Skeletal muscle tissue (tissue), 4 donors: Measurements from ENCODE around the gene CDH23. TPM values are rescaled to one million over a fixed set of nuclear protein-coding genes. Genes with fewer than 3 reads are reported as not detected.

ENCODE experiments used
- H3K27ac ChIP-seq: one replicate; pipeline ENCODE4 v1.7.0; 2013; ENCODE audit warnings: mild to moderate bottlenecking, low read depth, low read length, inconsistent platforms
- H3K27me3 ChIP-seq, 3 donors: one replicate each; pipeline ENCODE4 v1.7.0; 2013; ENCODE audit warnings: low read length in 3 of 3; ENCODE audit not compliant: control insufficient read depth in 3 of 3, insufficient read depth in 3 of 3
- H3K36me3 ChIP-seq, 3 donors: one replicate each; pipeline ENCODE4 v1.7.0; 2013; ENCODE audit warnings: low read length in 3 of 3; ENCODE audit not compliant: control insufficient read depth in 3 of 3, insufficient read depth in 3 of 3
- H3K4me1 ChIP-seq, 3 donors: one replicate each; pipeline ENCODE4 v1.7.0; 2013; ENCODE audit warnings: low read length in 3 of 3, mild to moderate bottlenecking in 3 of 3; ENCODE audit not compliant: control insufficient read depth in 3 of 3, insufficient read depth in 3 of 3
- H3K4me3 ChIP-seq, 3 donors: one replicate each; pipeline ENCODE4 v1.7.0; 2013; ENCODE audit warnings: low read length in 3 of 3
- H3K9ac ChIP-seq, 3 donors: one replicate each; pipeline ENCODE4 v1.7.0; 2013; ENCODE audit warnings: low read length in 3 of 3, mild to moderate bottlenecking in 3 of 3, moderate library complexity in 2 of 3, low read depth in 1 of 3
- H3K9me3 ChIP-seq, 3 donors: one replicate each; pipeline ENCODE4 v1.7.0; 2013; ENCODE audit warnings: low read length in 3 of 3; ENCODE audit not compliant: control insufficient read depth in 3 of 3
- total RNA-seq: library from RNA; depleted of rRNA; stranded (reverse); fragments of >200 nt; gene quantifications from one replicate; pipeline ENCODE4 v1.2.3, GENCODE V29; 2014
- donor health status: Osteomylitis.

CDH23 gene
- total RNA-seq, 1 donor from 2014 or later = 3.7 TPM

DNA sequence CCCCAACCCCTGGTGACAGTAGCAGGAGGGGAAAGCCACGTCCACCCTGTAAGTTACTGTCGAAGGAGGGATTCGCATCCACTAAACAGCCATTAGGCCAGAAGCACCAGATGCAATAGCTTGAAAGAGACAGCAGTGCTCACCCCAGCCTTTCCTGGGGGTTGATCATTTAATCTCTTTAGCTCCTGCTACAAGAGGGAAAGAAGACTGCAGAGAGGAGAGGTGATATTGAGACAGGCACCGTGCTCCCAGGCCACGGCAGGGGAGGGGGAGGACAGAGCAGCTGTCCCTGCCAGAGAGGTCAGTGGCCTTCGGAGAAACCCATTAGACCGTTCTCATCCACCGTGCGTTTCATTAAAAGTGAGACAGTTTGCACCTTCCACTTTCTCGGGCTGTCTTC lies 148.3 kb downstream of the CDH23 start:
- Histone ChIP-seq H3K36me3 (no peaks in the 10 kb centered on the region), H3K4me3 (no peak overlapping the region), H3K4me1 (peaks cover 11 to 17% (median 14%) of the 10 kb centered on the region in 3 donors)

DNA sequence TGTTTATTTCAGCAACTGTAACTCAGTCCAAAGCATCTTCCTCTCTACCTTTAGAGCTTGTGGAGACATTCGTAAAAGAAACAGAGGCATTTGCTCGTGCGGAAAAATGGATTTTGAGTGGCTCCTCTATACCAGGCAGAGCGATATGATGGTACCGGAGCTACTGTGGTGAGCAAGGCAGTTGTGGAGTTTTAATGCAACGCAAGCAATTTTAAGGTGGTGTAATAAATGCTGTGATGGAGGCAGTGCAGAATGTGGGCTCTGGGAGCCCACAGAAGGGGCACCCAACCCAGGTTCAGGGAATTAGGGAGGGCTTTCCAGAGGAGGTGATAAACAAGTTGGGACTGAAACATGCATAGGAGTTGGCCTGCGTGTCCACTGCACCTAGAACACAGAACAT lies 149.5 kb downstream of the CDH23 start:
- Histone ChIP-seq H3K4me3 (no peak overlapping the region), H3K9me3 (no peaks in the 10 kb centered on the region), H3K9ac (no peak overlapping the region), H3K27ac (no peak overlapping the region), H3K36me3 (no peaks in the 10 kb centered on the region), H3K4me1 (peaks cover 11 to 17% (median 14%) of the 10 kb centered on the region in 3 donors), H3K27me3 (no peaks in the 10 kb centered on the region)

More for the DNA sequence above, 148.3 kb downstream of the CDH23 start:
- no peak overlapping the region for H3K9ac ChIP-seq
- H3K9me3 ChIP-seq = no peaks in the 10 kb centered on the region
- H3K27ac ChIP-seq = no peak overlapping the region
- H3K27me3 ChIP-seq = peaks cover 0 to 2% (median 0%) of the 10 kb centered on the region in 3 donors

DNA sequence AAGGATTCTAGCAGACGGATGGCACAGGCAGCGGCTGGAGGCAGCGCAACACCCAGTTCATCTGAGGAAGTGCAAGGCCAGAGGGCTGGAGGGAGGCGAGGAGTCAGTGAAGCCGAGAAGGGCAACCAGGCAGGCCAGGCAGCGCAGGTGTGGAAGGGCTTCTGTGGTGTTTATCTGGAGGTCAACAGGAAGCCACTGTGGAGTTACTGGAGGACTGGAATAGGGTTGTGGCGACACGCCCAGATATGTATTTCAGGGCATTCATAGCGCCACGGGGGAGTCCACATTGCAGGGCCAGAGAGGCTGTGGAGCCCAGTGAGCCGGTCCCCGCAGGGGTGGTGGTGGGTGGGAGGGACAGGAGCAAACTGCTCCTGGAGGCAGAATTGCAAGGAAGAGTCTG lies 150.6 kb downstream of the CDH23 start:
- Histone ChIP-seq H3K36me3 (no peaks in the 10 kb centered on the region), H3K4me1 (peaks cover 11 to 17% (median 14%) of the 10 kb centered on the region in 3 donors), H3K4me3 (peak overlapping the region in 1 of 3 donors; percentile 61), H3K9me3 (no peaks in the 10 kb centered on the region), H3K9ac (peak overlapping the region in 1 of 3 donors; percentile 73), H3K27ac (no peak overlapping the region), H3K27me3 (no peaks in the 10 kb centered on the region)

DNA sequence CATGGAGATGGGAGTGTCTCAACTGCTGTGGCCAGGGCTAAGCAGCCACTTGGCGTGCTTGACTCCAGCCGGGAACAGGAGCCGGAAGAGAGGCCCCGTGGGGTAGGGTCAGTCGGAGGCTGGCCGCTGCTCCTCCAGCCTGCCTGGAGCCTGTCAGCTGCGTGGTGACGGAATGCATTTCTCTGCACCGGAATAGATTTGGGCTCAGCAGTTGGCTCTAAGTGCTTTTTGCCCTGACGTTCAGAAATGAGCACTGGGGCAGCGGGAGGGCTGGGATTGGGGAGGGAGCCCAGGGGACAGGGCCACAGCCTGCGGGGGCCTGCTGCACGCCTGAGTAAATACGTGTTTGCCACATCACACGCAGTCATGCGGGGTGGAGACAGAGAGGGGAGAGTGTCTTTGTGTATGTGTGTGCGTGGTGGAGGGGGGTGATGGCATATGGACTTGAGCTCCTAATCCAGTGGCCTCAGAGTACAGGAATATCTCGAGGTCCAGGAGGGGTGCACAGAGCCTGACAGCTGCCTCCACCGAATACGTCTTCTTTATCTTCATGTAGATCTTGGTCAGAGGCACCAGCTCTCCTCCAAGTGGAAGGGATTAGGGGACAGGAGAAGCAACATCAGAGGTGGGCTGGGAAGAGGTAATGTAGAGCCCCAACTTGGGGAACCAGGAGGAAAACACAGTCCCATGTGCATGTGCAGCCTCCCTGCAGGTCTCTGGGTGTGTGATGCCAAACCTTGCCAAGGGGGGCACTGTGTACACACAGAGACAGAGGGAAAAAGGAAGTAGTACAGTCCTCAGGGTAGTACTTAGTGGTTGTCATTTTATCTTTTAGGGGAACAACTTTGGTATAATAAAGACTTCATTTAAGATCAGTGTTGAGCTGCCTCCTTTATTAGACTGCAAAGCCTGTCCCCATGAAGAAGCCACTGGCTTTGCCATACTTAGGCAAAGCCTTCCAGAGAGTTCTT lies 151.4 kb downstream of the CDH23 start:
- H3K4me3 ChIP-seq = peak overlapping the region in 2 of 3 donors; percentile 25 to 61
- peak overlapping the region; percentile 12 for H3K27ac ChIP-seq
- peak overlapping the region in 2 of 3 donors; percentile 6 to 73 for H3K9ac ChIP-seq
- no peaks in the 10 kb centered on the region for H3K27me3 ChIP-seq
- H3K4me1 ChIP-seq = peaks cover 11 to 17% (median 14%) of the 10 kb centered on the region in 3 donors
- H3K36me3 ChIP-seq = no peaks in the 10 kb centered on the region
- H3K9me3 ChIP-seq = no peaks in the 10 kb centered on the region

DNA sequence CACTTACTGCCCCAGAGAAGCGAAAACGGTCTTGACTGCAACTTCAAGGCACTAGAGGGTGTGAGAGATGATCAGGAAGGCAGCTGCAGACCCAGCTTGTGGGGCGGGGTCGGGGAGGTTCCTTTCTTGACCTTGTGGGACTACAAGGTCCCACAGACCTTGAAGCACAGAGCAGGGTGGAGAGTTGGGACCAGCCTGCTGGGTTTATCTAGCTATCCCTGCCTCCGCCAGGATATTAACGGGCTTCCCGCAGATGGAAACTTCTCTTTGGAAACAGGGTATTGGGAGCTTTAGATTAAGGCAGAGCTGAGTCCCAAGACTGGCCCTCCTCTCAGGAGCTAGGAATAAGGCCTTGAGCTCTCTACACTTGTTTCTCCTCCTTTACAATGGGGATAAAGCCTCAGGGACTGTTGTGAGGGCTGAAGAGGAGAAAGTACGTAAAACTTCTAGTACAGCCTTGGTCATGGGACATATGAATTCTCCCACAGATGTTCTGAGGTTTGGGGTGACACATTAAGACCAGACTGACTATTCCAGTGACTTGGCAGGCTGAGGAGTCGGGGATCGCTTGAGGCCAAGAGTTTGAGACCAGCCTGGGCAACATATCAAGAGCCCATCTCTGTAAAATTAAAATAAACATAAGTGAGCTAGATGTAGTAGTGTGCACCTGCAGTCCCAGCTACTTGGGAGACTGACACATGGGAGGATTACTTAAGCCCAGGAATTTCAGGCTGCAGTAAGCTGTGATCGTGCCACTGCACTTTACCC lies 153.2 kb downstream of the CDH23 start:
- no peak overlapping the region for H3K4me3 ChIP-seq
- no peak overlapping the region for H3K27ac ChIP-seq
- H3K27me3 ChIP-seq = no peaks in the 10 kb centered on the region
- H3K36me3 ChIP-seq = no peaks in the 10 kb centered on the region
- H3K9ac ChIP-seq = no peak overlapping the region
- peaks cover 11 to 17% (median 14%) of the 10 kb centered on the region in 3 donors for H3K4me1 ChIP-seq
- no peaks in the 10 kb centered on the region for H3K9me3 ChIP-seq

DNA sequence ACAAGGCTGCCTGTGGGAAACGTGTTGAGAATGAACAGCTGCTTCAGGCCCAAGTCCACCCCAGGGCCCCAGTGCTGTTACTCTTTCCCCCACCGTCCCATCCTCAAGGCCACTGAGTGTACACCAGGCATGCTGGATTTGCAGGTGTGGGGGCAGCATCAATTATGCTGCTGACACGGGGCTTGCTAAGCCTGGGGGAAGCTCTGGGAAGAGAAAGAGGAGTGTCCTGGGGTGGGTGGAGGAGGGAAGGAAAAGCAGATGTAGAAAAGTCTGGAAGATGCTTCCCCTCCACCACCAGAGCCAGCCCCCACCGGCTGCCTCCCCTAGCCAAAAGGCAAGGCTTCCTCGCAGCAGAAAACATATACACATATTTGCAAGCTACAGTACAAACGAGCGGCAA lies 153.9 kb downstream of the CDH23 start:
- Histone ChIP-seq H3K27ac (no peak overlapping the region), H3K27me3 (no peaks in the 10 kb centered on the region), H3K9me3 (no peaks in the 10 kb centered on the region), H3K4me1 (peaks cover 11 to 20% (median 14%) of the 10 kb centered on the region in 3 donors), H3K36me3 (no peaks in the 10 kb centered on the region), H3K9ac (no peak overlapping the region), H3K4me3 (no peak overlapping the region)

DNA sequence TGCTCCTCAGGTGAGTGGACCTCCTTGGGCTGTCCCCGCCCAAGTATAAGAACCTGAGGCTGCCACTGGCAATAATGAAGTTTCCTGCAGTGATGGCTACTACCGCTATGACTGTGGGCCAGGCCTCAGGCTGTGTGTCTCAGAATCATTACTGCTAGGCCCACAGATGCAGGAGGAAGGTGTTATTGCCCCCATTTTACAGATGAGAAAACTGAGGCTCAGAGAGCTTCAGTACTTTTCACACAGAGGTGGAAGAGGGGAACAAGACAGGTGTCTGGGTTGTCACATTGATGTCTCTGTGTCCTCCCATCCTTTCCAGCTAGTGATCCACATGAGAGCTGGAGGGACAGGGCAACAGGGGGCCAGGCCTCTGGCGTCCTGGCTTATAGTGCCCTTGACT lies 155.2 kb downstream of the CDH23 start:
- no peak overlapping the region for H3K4me3 ChIP-seq
- H3K9ac ChIP-seq = no peak overlapping the region
- H3K4me1 ChIP-seq = peaks cover 11 to 18% (median 14%) of the 10 kb centered on the region in 3 donors
- H3K27me3 ChIP-seq = no peaks in the 10 kb centered on the region
- no peaks in the 10 kb centered on the region for H3K9me3 ChIP-seq
- no peak overlapping the region for H3K27ac ChIP-seq
- no peaks in the 10 kb centered on the region for H3K36me3 ChIP-seq

DNA sequence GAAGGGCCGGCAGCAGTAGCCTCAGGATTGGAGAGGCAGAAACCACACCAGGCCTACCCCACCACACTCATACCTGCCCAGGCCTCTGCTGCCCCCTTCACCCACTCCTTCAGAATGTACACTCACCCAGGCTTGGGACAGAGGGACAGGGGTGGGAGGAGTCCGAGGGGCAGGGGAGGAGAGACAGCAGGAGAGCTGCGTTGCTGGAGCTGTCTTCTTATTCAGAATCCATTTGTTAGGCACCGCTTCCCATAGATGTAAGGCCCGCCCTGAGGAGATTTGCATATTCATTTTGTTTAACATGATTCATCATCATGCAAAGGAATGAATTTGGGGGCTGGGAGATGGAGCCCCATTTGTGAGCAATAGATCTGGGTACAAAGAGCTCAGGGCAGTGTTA lies 156.7 kb downstream of the CDH23 start:
- Histone ChIP-seq H3K27me3 (no peaks in the 10 kb centered on the region), H3K9me3 (no peaks in the 10 kb centered on the region), H3K9ac (no peak overlapping the region), H3K4me1 (peaks cover 0 to 4% (median under 1%) of the 10 kb centered on the region in 3 donors), H3K27ac (no peak overlapping the region), H3K4me3 (no peak overlapping the region), H3K36me3 (no peaks in the 10 kb centered on the region)

DNA sequence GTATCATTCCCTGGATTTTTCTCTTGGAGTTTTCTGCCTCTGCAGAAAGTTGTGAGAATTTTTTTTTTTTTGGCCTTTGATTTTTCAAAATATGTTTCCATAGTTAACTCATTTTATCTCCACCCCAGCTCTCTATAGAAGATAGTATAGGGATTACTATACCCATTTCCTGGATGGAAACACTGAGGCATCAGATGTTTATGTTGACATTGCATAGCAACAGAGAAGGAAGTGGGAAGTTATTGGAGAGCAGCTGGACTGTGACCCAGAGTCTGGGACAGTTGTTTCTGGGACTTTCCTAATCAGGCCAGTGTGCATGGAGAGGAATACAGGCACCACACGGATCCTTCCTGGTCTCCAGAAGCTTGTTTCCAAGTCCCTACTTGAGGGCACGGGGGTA lies 158.0 kb downstream of the CDH23 start:
- H3K9me3 ChIP-seq = no peaks in the 10 kb centered on the region
- no peak overlapping the region for H3K27ac ChIP-seq
- no peaks in the 10 kb centered on the region for H3K27me3 ChIP-seq
- no peak overlapping the region for H3K4me3 ChIP-seq
- no peak overlapping the region for H3K9ac ChIP-seq
- H3K36me3 ChIP-seq = no peaks in the 10 kb centered on the region
- H3K4me1 ChIP-seq = peaks cover 0 to 4% (median 0%) of the 10 kb centered on the region in 3 donors
